ENCODE data around the gene NBEA.

DNA sequence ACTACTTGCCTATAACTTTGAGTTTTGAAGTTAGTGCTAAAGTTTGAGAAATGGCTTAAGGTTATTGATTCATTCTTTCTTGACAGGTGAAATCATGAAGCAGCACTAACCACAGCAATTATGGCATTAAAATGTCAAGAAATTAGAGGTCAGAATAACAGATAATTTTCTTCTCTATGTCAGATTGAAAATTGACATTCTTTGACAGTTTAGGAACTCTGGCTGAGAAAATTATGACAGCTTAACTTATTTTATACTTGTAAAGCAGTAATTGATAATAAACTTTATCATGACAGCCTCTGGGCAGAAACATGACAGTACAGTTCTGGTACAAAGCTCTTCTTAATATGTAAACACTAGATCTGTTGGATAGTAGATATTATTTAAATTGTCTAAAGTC is 689.6 kb downstream of the NBEA start:
- TF ChIP-seq, protein P1, sequence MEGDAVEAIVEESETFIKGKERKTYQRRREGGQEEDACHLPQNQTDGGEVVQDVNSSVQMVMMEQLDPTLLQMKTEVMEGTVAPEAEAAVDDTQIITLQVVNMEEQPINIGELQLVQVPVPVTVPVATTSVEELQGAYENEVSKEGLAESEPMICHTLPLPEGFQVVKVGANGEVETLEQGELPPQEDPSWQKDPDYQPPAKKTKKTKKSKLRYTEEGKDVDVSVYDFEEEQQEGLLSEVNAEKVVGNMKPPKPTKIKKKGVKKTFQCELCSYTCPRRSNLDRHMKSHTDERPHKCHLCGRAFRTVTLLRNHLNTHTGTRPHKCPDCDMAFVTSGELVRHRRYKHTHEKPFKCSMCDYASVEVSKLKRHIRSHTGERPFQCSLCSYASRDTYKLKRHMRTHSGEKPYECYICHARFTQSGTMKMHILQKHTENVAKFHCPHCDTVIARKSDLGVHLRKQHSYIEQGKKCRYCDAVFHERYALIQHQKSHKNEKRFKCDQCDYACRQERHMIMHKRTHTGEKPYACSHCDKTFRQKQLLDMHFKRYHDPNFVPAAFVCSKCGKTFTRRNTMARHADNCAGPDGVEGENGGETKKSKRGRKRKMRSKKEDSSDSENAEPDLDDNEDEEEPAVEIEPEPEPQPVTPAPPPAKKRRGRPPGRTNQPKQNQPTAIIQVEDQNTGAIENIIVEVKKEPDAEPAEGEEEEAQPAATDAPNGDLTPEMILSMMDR (IDR thresholded peaks at IDR 0.05; ENCODE audit: poor library complexity): no peak
- TF ChIP-seq EZH2 (IDR thresholded peaks at IDR 0.05; ENCODE audit: borderline replicate concordance): no peak
- no peak for TF ChIP-seq EZH2phosphoT487 (IDR thresholded peaks at IDR 0.05; ENCODE audit: low read depth, severe bottlenecking, unreplicated experiment)

Data from hepatocyte (in vitro differentiated cells).